Kidney (tissue), 14 donors: ENCODE data around the gene SCGN. TPM values are rescaled to one million over a fixed set of nuclear protein-coding genes. Genes with fewer than 3 reads are reported as not detected.
A peak's percentile ranks its signal among the peaks of the same experiment; 100 is the strongest.

Experiments
- DNase-seq, 5 donors: peaks; one replicate each; pipeline ENCODE4 v3.0.0-alpha.2; 2013 to 2020
- FAIRE-seq: peaks from 2 replicates; lab custom pipeline; 2012; peaks lifted over from hg19 to GRCh38; lab: Jason Lieb, UNC
- H3K27ac ChIP-seq, 2 donors: one replicate each; pipeline ENCODE4 v1.7.0; 2013; ENCODE audit warnings: low read depth in 2 of 2, low read length in 2 of 2, inconsistent platforms in 1 of 2
- H3K27me3 ChIP-seq: one replicate; pipeline ENCODE4 v1.7.1; 2013; ENCODE audit warnings: low read length, inconsistent platforms; ENCODE audit not compliant: control insufficient read depth, insufficient read depth
- H3K36me3 ChIP-seq, 3 donors: one replicate each; pipeline versions ENCODE4 v1.7.0 to v1.7.1; 2013; ENCODE audit warnings: low read length in 3 of 3, control low read depth in 1 of 3, inconsistent platforms in 1 of 3; ENCODE audit not compliant: insufficient read depth in 3 of 3, control insufficient read depth in 2 of 3
- H3K4me1 ChIP-seq, 3 donors: one replicate each; pipeline versions ENCODE4 v1.7.0 to v1.7.1; 2013; ENCODE audit warnings: low read length in 3 of 3, inconsistent platforms in 1 of 3, low read depth in 1 of 3; ENCODE audit not compliant: control insufficient read depth in 2 of 3, insufficient read depth in 2 of 3
- H3K4me3 ChIP-seq, 3 donors: one replicate each; pipeline versions ENCODE4 v1.7.0 to v1.8.1; 2013; ENCODE audit warnings: low read length in 3 of 3, control low read depth in 1 of 3, inconsistent platforms in 1 of 3
- H3K9ac ChIP-seq, 3 donors: one replicate each; pipeline versions ENCODE4 v1.7.0 to v1.7.1; 2013; ENCODE audit warnings: low read length in 3 of 3, control low read depth in 1 of 3, inconsistent platforms in 1 of 3
- H3K9me3 ChIP-seq, 3 donors: one replicate each; pipeline versions ENCODE4 v1.7.0 to v1.7.1; 2013; ENCODE audit warnings: low read length in 3 of 3, control low read depth in 1 of 3, inconsistent platforms in 1 of 3; ENCODE audit not compliant: control insufficient read depth in 2 of 3, insufficient read depth in 1 of 3
- CTCF ChIP-seq: IDR thresholded peaks from 3 replicates; pipeline ENCODE4 v1.5.1; 2012; ENCODE audit warnings: mild to moderate bottlenecking, moderate library complexity, borderline replicate concordance; ENCODE audit not compliant: insufficient read depth; ENCODE audit errors: extremely low read depth
- intact Hi-C: fragments of 100-400 bp; cut with DNase I; formaldehyde crosslinking; loops from one replicate; pipeline ENCODE4 v1.11.1; 2022
- polyA plus RNA-seq: library from polyadenylated mRNA; stranded (reverse); fragments of 350-450 nt; fragmentation: Illumina TruSeq; extraction: RNeasy Lipid Tissue Mini Kit (QIAGEN cat#74804); gene quantifications from one replicate; pipeline ENCODE4 v1.2.3, GENCODE V29; 2014; ENCODE audit warnings: low read depth, low replicate concordance; ENCODE audit not compliant: insufficient read depth
- total RNA-seq: library from RNA; stranded (reverse); fragmentation: NEBNext Ultra II Directional; extraction: Animal tissue kit (Norgen Biotek cat#: 25700); gene quantifications from one replicate; pipeline ENCODE4 v1.2.1, GENCODE V29; 2021
- donor health status: control.
- donor health status: control.
- donor health status: control.
- donor health status: control.
- donor health status: control.
- donor health status: DM: yes; HTN: yes; CAD: no.
- donor health status: Normal renal cell carcinoma (clear cell type).

SCGN gene
- total and polyA plus RNA-seq, 2 donors from 2014 or later = 0.90 to 8.7 TPM

GRCh38 chr6:25635886-25636317 lies 16.1 kb upstream of the SCGN start:
- Histone ChIP-seq H3K27me3 (no peaks in the 10 kb centered on the region), H3K4me3 (no peak overlapping the region), H3K9me3 (no peaks in the 10 kb centered on the region), H3K9ac (no peak overlapping the region), H3K4me1 (peaks cover 0 to 4% (median 0%) of the 10 kb centered on the region in 3 donors), H3K36me3 (no peaks in the 10 kb centered on the region), H3K27ac (no peak overlapping the region)
- intact Hi-C loops = no loop called here
- no peak for TF ChIP-seq CTCF
- DNase-seq (no peak), FAIRE-seq (no peak)

- Histone ChIP-seq H3K4me3 (no peak overlapping the region), H3K27ac (no peak overlapping the region), H3K36me3 (no peaks in the 10 kb centered on the region), H3K9me3 (no peaks in the 10 kb centered on the region), H3K9ac (no peak overlapping the region), H3K4me1 (peaks cover 0 to 15% (median 0%) of the 10 kb centered on the region in 3 donors), H3K27me3 (no peaks in the 10 kb centered on the region)
- TF ChIP-seq CTCF = no peak
- DNase-seq = no peak
- FAIRE-seq = no peak
- intact Hi-C loops = no loop called here
These were observed 14.8 kb upstream of the SCGN start for GRCh38 chr6:25637211-25637610.

- H3K27ac ChIP-seq = no peak overlapping the region
- no peak overlapping the region for H3K9ac ChIP-seq
- intact Hi-C loops = no loop called here
- H3K9me3 ChIP-seq = no peaks in the 10 kb centered on the region
- H3K4me1 ChIP-seq = peaks cover 0 to 15% (median 5%) of the 10 kb centered on the region in 3 donors
- H3K4me3 ChIP-seq = no peak overlapping the region
- peak in 3 of 5 donors; percentile 19 to 34 (median 22) for DNase-seq
- no peak for FAIRE-seq
- TF ChIP-seq CTCF = no peak
- no peaks in the 10 kb centered on the region for H3K27me3 ChIP-seq
- H3K36me3 ChIP-seq = no peaks in the 10 kb centered on the region
These were observed 14.0 kb upstream of the SCGN start for GRCh38 chr6:25637960-25638434.

- no peak overlapping the region for H3K9ac ChIP-seq
- intact Hi-C loops = no loop called here
- H3K4me3 ChIP-seq = no peak overlapping the region
- DNase-seq (no peak), FAIRE-seq (no peak)
- no peaks in the 10 kb centered on the region for H3K27me3 ChIP-seq
- no peaks in the 10 kb centered on the region for H3K9me3 ChIP-seq
- H3K36me3 ChIP-seq = no peaks in the 10 kb centered on the region
- H3K27ac ChIP-seq = no peak overlapping the region
- peaks cover 0 to 15% (median 5%) of the 10 kb centered on the region in 3 donors for H3K4me1 ChIP-seq
- TF ChIP-seq CTCF = no peak
These were observed 12.4 kb upstream of the SCGN start for GRCh38 chr6:25639653-25640052.
